GM12864 (cell line): ENCODE data around the gene ZEB2.

Experiments
- DNase-seq: peaks from one replicate; pipeline ENCODE4 v3.0.0-alpha.2; 2011; ENCODE audit warnings: low read depth
- H3K4me3 ChIP-seq: 2 replicates; pipeline ENCODE4 v1.5.1; 2011; ENCODE audit warnings: mild to moderate bottlenecking, low read depth, low read length, control low read depth
- CTCF ChIP-seq: IDR thresholded peaks from 2 replicates; pipeline ENCODE4 v1.5.1; 2011; ENCODE audit warnings: low read depth, mild to moderate bottlenecking, moderate library complexity, low read length, control low read depth, inconsistent platforms; ENCODE audit errors: missing control alignments

Gene ZEB2

DNA sequence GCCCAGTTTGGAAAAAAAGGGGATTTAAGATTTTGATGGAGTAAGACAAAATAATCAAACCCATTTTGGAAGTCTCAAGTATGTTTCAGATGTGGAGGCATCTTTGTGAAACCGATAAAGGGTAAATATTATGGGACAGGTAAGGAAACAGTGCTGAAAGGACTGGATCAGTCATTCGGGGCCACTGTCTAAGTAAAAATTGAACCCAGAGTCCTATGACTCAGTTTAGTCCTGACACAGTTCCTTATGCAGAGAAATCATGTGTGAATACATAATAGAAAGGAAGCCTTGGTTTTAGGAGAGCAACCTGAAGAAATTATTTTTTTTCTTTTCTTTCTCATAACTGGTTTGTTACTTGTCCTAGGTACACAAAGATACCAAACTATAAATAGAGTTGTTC is 15.4 kb upstream of the ZEB2 start:
- no peak for DNase-seq
- no peak overlapping the region for H3K4me3 ChIP-seq
- TF ChIP-seq CTCF, result no peak

- no peak for TF ChIP-seq CTCF
- no peak for DNase-seq
- no peak overlapping the region for H3K4me3 ChIP-seq
Observed at GRCh38 chr2:144533221-144533620, 13.3 kb upstream of the ZEB2 start.

- no peak for DNase-seq
- TF ChIP-seq CTCF, result no peak
Observed at GRCh38 chr2:144530596-144530995, 10.7 kb upstream of the ZEB2 start.

DNA sequence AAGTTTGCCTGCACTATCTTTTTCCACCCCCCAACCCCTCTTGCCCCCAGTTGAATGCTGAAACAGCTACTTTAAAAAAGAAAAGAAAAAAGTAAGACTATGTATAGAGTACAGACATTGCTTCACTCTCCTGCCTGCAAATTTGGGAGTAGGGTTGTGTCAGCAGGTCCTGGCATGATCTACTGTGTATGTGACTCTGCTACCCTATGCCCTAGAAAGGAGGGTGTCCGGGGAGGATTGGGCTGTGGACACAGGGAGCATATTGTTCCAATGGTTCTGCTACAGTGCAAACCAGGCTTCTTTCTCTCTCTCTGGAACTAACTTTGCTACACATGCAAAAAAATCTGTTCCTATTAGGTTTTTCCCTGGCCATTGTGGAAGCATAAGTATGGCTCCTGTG is 9.9 kb upstream of the ZEB2 start:
- TF ChIP-seq CTCF, result no peak
- DNase-seq, result no peak
- H3K4me3 ChIP-seq, result no peak overlapping the region

More at GRCh38 chr2:144530596-144530995, 10.7 kb upstream of the ZEB2 start:
- H3K4me3 ChIP-seq, result no peak overlapping the region

- H3K4me3 ChIP-seq, result no peak overlapping the region
- no peak for TF ChIP-seq CTCF
- no peak for DNase-seq
Observed at GRCh38 chr2:144528108-144528507, 8.2 kb upstream of the ZEB2 start.

GRCh38 chr2:144526831-144527230 is 6.9 kb upstream of the ZEB2 start:
- no peak for DNase-seq
- no peak for TF ChIP-seq CTCF
- no peak overlapping the region for H3K4me3 ChIP-seq

GRCh38 chr2:144524118-144525009 is 4.4 kb upstream of the ZEB2 start:
- no peak for TF ChIP-seq CTCF
- no peak overlapping the region for H3K4me3 ChIP-seq
- DNase-seq, result no peak
